GM19099 (cell line): ENCODE measurements around the gene NAPA.

Experiments used
- POLR2A ChIP-seq: IDR thresholded peaks from 3 replicates; pipeline ENCODE4 v1.6.1; 2011; ENCODE audit warnings: low read depth; ENCODE audit not compliant: insufficient read length; ENCODE audit errors: extremely low read depth

NAPA gene

DNA sequence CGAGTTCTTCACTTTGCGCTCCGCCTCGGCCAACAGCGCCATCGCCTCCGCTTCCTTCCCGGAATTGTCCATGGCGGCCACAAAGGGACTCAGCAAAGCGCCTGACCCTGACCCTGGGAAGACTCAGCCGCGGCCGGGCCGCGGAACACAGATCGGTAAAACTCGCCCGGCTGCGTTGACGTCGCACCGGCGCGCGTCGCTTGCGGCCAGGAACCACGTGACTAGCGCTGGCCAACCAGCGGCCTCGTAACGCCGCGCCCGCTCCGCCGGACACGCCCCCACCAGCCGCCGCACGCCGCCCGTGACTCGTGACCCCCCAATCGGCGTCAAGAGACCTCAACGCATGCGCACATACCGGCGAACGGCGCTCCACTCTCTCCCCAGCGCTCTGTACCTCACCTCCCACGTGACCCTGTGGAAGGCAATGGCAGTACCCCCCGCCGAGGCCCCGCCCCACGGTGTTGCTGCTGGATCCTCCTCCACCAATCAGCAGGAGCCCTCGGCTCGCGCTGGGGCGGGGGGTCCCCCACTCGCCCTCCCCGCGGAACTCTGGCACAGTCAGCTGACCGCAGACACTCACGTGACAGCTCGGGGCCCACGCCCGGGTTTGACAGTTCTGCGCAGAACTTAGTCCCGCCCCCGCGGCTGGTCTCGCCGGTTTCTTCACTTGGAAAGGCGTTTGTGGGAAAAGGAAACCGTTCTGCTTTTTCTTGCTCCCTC lies at the start of gene NAPA:
NAPA (minus strand) TSS at position 195 of the 720 bp plus-strand sequence; CDS start at position 72, 123 bp downstream.
- TF ChIP-seq POLR2A, result peak; percentile 93

DNA sequence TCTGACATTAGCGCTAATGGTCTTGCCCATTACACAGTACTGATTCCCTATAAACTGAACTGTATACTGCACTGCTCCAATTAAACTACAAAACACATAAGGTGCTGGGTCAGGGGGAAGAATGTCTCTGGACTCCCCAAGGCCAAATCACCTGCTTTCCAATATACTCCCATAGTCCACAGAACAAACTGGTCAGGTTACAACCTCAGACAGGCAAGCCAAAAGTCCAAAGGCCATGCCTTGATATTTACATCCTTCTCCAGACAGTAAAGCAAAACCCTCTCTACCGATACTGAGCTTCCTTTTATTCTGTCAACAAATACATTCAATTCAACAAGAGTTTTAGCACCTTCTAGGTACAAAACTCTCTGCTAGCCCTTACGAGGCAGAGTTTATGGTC lies 49.2 kb upstream of the NAPA start:
- TF ChIP-seq POLR2A, result no peak

DNA sequence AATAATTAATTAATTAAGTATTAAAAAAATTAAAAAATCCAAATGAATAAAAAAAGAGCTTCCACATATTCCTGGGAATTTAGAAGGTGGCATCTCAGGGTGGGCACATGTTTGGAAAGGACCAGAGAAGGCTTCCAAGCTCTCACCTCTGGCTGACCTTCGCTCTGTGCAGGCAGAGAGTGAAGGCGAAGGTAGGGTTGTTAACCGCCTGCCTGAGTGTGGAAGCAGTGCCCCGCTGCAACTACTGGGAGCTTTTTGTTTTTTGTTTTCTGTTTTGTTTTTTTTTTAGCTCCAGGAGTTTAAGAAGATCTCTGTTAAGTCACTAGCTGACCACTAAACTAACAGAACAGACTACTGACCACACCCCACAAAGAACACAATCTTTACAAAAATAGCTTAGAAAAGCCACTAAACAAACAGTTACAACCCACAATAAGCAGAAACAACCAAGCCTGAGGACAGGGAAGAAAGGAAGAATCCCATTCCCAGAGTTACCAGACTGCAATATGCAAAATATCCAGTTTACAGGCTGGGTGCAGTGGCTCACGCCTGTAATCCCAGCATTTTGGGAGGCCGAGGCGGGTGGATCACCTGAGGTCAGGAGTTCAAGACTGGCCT lies 46.7 kb upstream of the NAPA start:
- no peak for TF ChIP-seq POLR2A

DNA sequence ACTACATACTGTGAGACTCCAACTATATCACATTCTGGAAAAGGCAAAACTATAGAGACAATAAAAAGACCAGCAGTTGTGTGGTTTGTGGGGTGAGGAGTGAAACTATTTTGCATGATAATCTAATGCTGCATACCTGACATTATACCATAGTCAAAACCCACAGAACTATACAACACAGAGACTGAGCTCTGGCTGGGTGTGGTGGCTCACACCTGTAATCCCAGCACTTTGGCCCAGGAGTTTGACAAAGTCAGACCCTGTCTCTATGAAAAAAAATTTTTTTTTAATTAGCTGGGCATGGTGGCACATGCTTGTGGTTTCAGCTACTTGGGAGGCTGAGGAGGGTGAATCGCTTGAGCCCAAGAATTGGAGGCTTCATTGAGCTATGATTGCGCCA lies 46.1 kb upstream of the NAPA start:
- TF ChIP-seq POLR2A, result no peak

DNA sequence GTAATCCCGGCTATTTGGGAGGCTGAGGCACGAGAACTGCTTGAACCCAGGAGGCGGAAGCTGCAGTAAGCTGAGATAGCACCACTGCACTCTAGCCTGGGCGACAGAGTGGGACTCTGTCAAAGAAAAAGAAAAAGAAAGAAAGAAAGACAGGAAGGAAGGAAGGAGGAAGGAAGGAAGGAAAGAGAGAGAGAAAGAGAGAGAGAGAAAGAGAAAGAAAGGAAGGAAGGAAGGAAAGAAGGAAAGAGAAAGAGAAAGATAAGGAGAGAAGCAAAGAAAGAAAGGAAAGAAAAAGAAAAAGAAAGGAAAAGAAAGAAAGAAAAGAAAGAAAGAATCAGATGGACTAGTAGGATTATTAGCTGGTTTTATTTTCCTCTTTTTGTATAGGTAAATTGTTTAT lies 35.3 kb upstream of the NAPA start:
- TF ChIP-seq POLR2A, result no peak

DNA sequence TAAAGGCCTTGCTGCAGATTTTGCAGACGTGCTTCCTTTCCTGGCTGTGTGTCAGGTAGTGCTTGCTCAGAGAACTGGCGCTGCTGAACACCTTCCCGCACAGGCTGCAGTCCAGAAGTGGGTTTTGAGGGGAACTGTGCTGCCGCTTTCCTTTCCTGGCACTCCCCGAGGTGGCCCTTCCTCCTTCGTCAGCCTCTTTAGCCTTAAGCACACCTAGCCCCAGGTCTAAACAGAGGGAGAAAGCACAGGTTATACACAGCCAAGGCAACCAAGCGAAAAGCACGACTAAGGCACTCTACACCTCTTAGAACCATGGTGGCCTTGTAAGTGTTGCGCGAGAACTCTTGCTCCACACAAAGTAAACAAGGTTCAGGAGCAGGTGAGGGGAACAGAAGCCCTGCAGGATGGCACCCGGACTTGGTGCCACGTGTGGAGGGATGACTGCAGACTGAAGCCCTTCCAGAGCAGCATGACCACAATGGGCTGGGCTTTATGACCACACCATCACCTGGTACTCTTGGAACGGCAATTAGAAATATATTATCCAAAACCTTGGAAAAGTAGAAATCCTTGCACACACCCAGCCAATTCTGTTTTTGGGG lies 34.5 kb upstream of the NAPA start:
- TF ChIP-seq POLR2A, result no peak

DNA sequence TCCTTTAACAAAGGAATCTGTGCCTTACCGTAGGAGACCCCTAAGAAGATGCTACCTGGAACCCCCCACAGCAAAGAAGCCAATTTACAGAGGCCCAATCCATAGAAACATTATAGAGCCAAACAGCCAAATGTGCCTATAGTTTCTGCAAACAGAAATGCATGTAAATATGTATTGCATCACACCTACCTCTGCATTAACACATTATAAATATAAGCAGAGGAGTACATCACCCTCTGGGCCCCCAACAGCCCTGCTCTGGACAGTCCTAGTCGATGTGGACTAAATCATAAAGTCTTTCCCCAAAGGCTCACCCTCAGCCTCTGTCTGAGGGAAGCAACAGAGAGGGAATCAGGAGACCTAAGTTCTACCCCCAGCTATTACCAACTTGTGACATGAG lies 32.3 kb upstream of the NAPA start:
- no peak for TF ChIP-seq POLR2A

DNA sequence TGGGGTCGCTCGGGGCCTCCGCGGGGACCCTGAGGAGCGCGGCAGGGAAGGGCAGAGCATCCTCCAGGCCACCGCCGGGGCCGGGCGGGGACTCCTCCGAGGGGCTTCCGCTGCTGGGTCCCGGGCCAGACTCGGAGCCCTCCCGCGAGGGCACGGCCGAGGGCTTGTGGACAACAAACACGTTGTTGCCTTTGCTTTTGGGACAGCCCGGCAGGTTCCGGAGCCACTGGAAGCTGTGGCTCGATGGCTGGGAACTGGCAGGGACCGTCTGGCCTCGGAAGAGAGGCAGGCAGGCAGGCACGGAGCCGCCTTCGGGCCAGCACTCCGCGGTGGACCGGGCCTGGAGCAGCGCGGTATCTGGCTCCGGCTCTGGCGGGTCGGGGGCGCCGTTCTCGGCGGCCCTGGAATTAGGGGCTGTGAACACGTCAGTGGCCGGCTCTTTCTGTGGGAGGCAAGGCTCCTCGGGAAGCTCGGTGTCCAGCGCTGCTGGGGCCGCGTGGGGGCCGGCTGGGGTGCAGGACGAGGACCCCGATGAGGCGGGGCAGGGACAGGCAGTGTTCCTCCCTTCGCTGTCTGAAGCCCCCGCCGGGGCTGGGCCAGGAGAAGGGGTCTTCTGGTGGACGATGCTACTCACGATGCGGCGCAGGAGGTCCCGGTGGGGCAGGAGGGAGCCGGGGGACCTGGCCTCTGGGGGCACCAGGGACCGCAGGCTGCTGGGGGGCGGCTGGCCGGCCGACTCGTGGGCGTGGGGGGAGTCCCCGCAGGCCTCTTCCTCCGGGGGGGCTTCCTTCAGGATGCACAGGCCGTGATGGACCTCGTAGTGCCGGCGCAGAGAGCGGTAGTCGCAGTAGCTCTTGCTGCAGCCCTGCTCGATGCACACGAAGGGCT lies 30.4 kb upstream of the NAPA start:
- TF ChIP-seq POLR2A, result no peak

DNA sequence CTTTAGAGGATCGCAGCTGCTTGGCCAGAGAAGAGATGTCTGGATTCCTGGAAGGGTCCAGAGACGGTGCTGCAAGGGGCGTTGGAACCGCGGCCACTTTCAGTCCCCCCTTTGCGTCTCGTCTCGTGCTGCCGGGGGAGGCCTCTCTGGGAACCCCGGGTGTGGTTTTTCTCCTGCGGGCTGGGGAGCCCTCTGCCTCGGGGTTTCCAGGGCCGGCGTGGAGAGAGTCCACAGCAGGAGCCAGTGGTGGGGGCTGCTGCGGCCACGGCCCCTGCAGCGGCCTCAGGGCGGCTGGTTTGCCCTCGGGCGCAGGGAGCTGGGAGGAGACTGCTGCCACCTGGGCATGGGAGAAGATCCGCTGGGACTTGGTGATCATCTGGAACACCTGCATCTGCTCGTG lies 29.6 kb upstream of the NAPA start:
- no peak for TF ChIP-seq POLR2A

DNA sequence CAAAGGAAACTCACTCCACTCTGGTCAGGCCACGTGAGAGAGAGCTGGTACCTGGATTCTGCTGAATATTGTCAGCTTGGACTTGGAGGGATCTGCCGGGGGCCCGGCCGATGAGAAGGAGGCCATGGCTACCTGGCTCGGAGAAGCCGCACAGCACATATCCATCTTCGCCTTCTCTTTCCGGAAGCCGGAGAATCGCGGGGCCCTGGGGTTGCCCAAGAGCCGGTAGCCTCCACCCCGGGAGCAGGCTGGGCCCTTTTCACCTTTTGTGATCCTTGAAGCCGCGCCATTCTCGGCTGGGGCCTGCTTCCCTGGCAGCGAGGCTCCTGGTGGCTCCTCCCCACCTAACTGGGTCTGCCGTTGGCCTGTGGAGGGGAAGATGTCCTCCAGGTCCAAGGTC lies 29.2 kb upstream of the NAPA start:
- no peak for TF ChIP-seq POLR2A

DNA sequence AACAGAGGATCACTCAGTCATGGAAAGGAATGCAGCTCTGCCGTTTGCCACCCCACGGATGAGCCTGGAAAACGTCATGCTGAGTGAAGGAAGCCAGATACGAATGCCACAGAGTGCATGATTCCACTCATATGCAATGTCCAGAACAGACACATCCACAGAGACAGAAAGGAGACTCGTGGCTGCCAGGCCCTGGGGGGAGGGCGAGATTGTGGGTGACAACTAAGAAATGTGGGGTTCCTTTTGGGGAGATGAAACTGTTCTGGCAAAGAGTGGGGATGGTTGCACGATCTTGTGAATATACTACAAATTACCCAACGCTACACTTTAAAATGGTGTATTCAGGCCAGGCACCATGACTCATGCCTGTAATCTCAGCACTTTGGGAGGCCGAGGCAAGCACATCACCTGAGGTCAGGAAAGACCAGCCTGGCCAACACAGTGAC lies 27.2 kb upstream of the NAPA start:
- TF ChIP-seq POLR2A, result no peak

DNA sequence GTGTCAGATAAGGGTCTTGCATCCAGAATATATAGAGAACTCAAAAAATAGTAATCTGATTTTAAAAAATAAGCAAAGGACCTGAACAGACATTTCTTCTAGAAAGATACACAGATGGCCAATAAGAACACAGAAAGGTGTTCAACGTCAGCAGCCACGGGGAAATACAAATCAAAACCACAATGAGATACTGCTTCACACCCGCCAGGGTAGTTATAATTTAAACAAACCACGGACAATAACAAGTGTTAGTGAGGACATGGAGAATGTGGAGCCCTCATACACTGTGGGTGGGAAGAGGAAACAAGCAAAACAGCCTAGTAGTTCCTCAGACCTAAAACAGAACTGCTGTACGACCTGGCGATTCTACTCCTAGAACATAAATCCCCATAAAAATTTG lies 26.7 kb upstream of the NAPA start:
- TF ChIP-seq POLR2A, result no peak

DNA sequence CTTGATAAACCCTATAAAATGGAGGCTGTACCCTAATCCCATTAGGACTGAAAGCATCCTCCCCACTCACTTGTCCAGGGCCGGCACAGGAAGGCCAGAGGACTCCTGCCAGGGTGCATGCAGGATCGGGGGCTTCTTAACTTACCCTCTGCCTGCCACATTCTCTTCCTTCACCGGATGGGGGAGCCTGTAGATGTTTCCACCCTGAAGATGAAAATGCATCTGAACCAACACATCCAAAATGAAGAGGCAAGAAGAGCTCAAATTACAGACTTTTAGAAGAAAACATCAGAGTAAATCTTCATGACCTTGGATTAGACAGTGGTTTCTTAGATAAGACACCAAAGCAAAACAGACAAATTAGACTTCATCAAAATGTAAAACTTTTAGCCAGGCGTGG lies 25.9 kb upstream of the NAPA start:
- no peak for TF ChIP-seq POLR2A

DNA sequence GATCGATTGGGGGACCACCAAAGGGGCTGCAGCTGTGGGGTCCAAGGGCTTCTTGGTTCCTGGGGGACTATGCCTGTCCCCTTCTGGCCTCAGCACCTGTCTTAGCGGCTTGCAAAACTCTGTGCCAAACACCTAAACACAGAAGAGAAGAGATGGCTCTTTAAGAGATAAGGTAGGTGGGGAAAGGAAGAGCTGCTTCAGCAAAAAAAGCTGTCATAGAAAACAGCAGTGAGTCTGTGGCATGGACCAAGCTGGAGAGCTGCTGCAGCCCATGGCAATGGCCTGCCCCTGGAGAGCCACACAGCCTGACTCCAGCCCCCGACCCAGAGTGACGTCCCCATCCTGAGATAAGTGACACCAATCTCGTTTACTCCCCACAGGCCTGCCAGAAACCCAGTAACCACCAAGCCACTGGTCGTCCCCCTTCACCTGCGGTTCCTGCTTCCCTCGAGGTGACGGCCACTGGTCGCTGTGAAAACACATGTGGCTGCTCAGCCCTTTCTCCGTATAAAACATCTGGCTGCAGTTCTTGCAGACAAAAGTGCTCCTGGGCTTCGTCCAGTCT lies 25.0 kb upstream of the NAPA start:
- TF ChIP-seq POLR2A, result no peak

DNA sequence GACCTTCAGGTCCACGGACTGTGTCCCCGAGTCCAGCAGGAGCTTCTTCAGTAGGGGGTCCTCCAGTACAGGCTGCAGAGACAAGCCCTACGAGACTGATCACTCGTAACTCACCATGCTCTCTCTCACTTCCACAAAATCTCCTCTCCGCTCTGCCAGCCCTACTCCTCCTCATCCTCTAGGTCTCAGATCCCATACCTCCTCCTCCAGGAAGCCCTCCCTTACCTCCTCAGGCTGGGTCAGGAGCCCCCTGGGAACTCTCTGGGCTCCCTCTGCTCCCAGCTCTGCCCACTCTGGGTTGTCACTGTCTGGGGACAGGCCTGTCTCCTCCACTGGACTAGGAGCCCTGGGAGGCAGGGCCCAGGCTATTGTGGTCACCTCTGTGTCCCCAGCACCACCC lies 23.9 kb upstream of the NAPA start:
- TF ChIP-seq POLR2A, result no peak

DNA sequence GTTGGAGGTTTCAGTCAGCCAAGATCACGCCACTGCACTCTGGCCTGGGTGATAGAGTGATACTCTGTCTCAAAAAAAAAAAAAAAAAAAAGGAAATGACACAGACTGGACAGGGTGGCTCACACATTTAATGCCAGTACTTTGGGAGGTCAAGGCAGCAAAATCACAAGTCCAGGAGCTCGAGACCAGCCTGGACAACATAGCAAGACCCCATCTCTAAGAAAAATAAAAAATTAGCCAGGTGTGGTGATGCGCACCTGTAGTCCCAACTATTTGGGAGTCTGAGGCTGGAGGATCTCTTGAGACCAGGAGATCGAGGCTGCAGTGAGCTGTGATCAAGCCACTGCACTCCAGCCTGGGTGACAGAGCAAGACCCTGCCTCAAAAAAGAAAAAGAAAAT lies 22.6 kb upstream of the NAPA start:
- no peak for TF ChIP-seq POLR2A

DNA sequence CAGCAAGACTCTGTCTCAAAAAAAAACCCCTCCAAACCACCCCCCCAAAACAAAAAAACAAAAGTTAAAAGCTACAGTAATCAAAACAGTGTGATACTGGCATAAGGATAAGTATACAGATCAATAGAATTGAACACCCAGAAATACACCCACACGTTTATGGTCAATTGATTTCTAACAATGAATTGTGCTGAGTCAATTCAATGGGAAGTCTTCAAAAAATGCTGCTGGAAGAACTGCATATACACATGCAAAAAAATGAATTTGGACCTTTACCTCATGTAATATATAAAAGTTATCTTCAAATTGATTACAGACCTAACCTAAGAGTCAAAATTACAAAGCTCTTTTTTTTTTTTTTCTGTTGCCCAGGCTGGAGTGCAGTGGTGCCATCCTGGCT lies 19.8 kb upstream of the NAPA start:
- no peak for TF ChIP-seq POLR2A
